Measurements from ENCODE around the gene SYP. TPM values are rescaled to one million over a fixed set of nuclear protein-coding genes. Genes with fewer than 3 reads are reported as not detected.

The SYP gene
- total RNA-seq, 3 donors from 2014 or later (not counting 1 experiment from before 2014, with no cell fraction given): 0.36 to 1.0 (median 0.80) TPM

GRCh38 chrX:49212861-49213260 is 12.9 kb upstream of the SYP start:
- H3K27ac ChIP-seq (ENCODE audit: low read length): no peak overlapping the region
- no peaks in the 10 kb centered on the region for H3K4me1 ChIP-seq (ENCODE audit: control insufficient read depth, insufficient read depth, low read length)
- no peak for TF ChIP-seq CTCF (IDR thresholded peaks at IDR 0.05)
- intact Hi-C loops (cut with micrococcal nuclease): no loop called here
- no peak for ATAC-seq
- peaks cover 0 to 4% of the 10 kb centered on the region in 2 donors for H3K27me3 Mint-ChIP-seq (ENCODE audit: low read depth in 2 of 2)
- no peaks in the 10 kb centered on the region for H3K27me3 ChIP-seq (ENCODE audit: control insufficient read depth, insufficient read depth, low read length)
- WGBS (ENCODE audit: insufficient coverage): 79% methylated on average over 1 of the region's 1 CpG
- H3K27ac Mint-ChIP-seq: no peak overlapping the region
- DNase-seq: no peak
- H3K9me3 Mint-ChIP-seq: no peaks in the 10 kb centered on the region
- no peak overlapping the region for H3K4me3 ChIP-seq (ENCODE audit: low read length)
- no peaks in the 10 kb centered on the region for H3K36me3 Mint-ChIP-seq
- no peak overlapping the region for H3K4me3 Mint-ChIP-seq
- H3K9me3 ChIP-seq (ENCODE audit: control insufficient read depth, insufficient read depth, low read length): no peaks in the 10 kb centered on the region
- no peaks in the 10 kb centered on the region for H3K36me3 ChIP-seq (ENCODE audit: control insufficient read depth, insufficient read depth, low read length)
- no peaks in the 10 kb centered on the region for H3K4me1 Mint-ChIP-seq

- Histone ChIP-seq H3K27me3 (ENCODE audit: control insufficient read depth, insufficient read depth, low read length) (no peaks in the 10 kb centered on the region), H3K9me3 (ENCODE audit: control insufficient read depth, insufficient read depth, low read length) (no peaks in the 10 kb centered on the region), H3K36me3 (ENCODE audit: control insufficient read depth, insufficient read depth, low read length) (no peaks in the 10 kb centered on the region), H3K4me1 (ENCODE audit: control insufficient read depth, insufficient read depth, low read length) (no peaks in the 10 kb centered on the region), H3K4me3 (ENCODE audit: low read length) (no peak overlapping the region), H3K27ac (ENCODE audit: low read length) (no peak overlapping the region)
- intact Hi-C loops (cut with micrococcal nuclease): no loop called here
- no peaks in the 10 kb centered on the region for H3K4me1 Mint-ChIP-seq
- no peaks in the 10 kb centered on the region for H3K9me3 Mint-ChIP-seq
- no peak for TF ChIP-seq CTCF (IDR thresholded peaks at IDR 0.05)
- H3K4me3 Mint-ChIP-seq: no peak overlapping the region
- WGBS (ENCODE audit: insufficient coverage): 92% methylated on average over 2 of the region's 2 CpGs
- H3K27me3 Mint-ChIP-seq (ENCODE audit: low read depth in 2 of 2): peaks cover 0 to 4% of the 10 kb centered on the region in 2 donors
- H3K27ac Mint-ChIP-seq: no peak overlapping the region
- no peak for ATAC-seq
- no peaks in the 10 kb centered on the region for H3K36me3 Mint-ChIP-seq
- no peak for DNase-seq
These were observed 12.2 kb upstream of the SYP start for GRCh38 chrX:49212209-49212608.

- H3K4me3 ChIP-seq (ENCODE audit: low read length): no peak overlapping the region
- H3K36me3 Mint-ChIP-seq: no peaks in the 10 kb centered on the region
- H3K4me3 Mint-ChIP-seq: no peak overlapping the region
- TF ChIP-seq CTCF (IDR thresholded peaks at IDR 0.05): no peak
- WGBS (ENCODE audit: insufficient coverage): 90% methylated on average over 6 of the region's 9 CpGs
- no peak overlapping the region for H3K27ac ChIP-seq (ENCODE audit: low read length)
- no peaks in the 10 kb centered on the region for H3K9me3 ChIP-seq (ENCODE audit: control insufficient read depth, insufficient read depth, low read length)
- no peak overlapping the region for H3K27ac Mint-ChIP-seq
- no peak for DNase-seq
- H3K9me3 Mint-ChIP-seq: no peaks in the 10 kb centered on the region
- no peaks in the 10 kb centered on the region for H3K4me1 ChIP-seq (ENCODE audit: control insufficient read depth, insufficient read depth, low read length)
- H3K27me3 ChIP-seq (ENCODE audit: control insufficient read depth, insufficient read depth, low read length): no peaks in the 10 kb centered on the region
- intact Hi-C loops (cut with micrococcal nuclease): no loop called here
- H3K4me1 Mint-ChIP-seq: no peaks in the 10 kb centered on the region
- no peak for ATAC-seq
- H3K27me3 Mint-ChIP-seq (ENCODE audit: low read depth in 2 of 2): peaks cover 0 to 4% of the 10 kb centered on the region in 2 donors
- H3K36me3 ChIP-seq (ENCODE audit: control insufficient read depth, insufficient read depth, low read length): no peaks in the 10 kb centered on the region
These were observed 11.1 kb upstream of the SYP start for GRCh38 chrX:49211074-49211473.

GRCh38 chrX:49210406-49210805 is 10.4 kb upstream of the SYP start:
- DNase-seq (no peak), ATAC-seq (no peak)
- no peak overlapping the region for H3K27ac ChIP-seq (ENCODE audit: low read length)
- Mint-ChIP-seq H3K4me1 (no peaks in the 10 kb centered on the region), H3K27me3 (ENCODE audit: low read depth in 2 of 2) (peaks cover 0 to 4% of the 10 kb centered on the region in 2 donors), H3K27ac (no peak overlapping the region), H3K4me3 (no peak overlapping the region), H3K36me3 (no peaks in the 10 kb centered on the region), H3K9me3 (no peaks in the 10 kb centered on the region)
- no peaks in the 10 kb centered on the region for H3K9me3 ChIP-seq (ENCODE audit: control insufficient read depth, insufficient read depth, low read length)
- no peaks in the 10 kb centered on the region for H3K36me3 ChIP-seq (ENCODE audit: control insufficient read depth, insufficient read depth, low read length)
- no peak for TF ChIP-seq CTCF (IDR thresholded peaks at IDR 0.05)
- 85% methylated on average over 5 of the region's 8 CpGs for WGBS (ENCODE audit: insufficient coverage)
- intact Hi-C loops (cut with micrococcal nuclease): no loop called here
- no peak overlapping the region for H3K4me3 ChIP-seq (ENCODE audit: low read length)
- no peaks in the 10 kb centered on the region for H3K27me3 ChIP-seq (ENCODE audit: control insufficient read depth, insufficient read depth, low read length)
- H3K4me1 ChIP-seq (ENCODE audit: control insufficient read depth, insufficient read depth, low read length): no peaks in the 10 kb centered on the region
